SK-N-SH (cell line): ENCODE data around the gene PPP1R1A.

Source experiments
- CTCF ChIP-seq: fragments of 200-600 bp; sonication (generic); IDR thresholded peaks from 2 replicates; pipeline ENCODE4 v1.6.1; 2017; ENCODE audit warnings: antibody characterized with exemption, mild to moderate bottlenecking, moderate library complexity
- EP300 ChIP-seq, 2 experiments: IDR thresholded peaks; 2 replicates each; pipeline versions ENCODE4 v1.4.0 to v1.6.1; 2012; ENCODE audit warnings: borderline replicate concordance in 1 of 2, low read depth in 1 of 2, low read length in 1 of 2
- EZH2phosphoT487 ChIP-seq: fragments of 200-600 bp; sonication (generic); IDR thresholded peaks from 2 replicates; pipeline ENCODE4 v1.6.1; 2017; ENCODE audit warnings: low read depth, mixed run types, mild to moderate bottlenecking, antibody characterized with exemption, moderate library complexity, borderline replicate concordance
- FOSL2 ChIP-seq: IDR thresholded peaks from 2 replicates; pipeline ENCODE4 v1.4.0; 2012; ENCODE audit warnings: low read depth, mild to moderate bottlenecking, moderate library complexity, borderline replicate concordance
- JUND ChIP-seq: IDR thresholded peaks from 2 replicates; pipeline ENCODE4 v1.4.0; 2012
- MAX ChIP-seq: IDR thresholded peaks from 2 replicates; pipeline ENCODE4 v1.4.0; 2012; ENCODE audit warnings: low read depth
- POLR2AphosphoS5 ChIP-seq: IDR thresholded peaks from 2 replicates; pipeline ENCODE4 v1.6.1; 2012; ENCODE audit warnings: low read depth, low read length
- REST ChIP-seq: IDR thresholded peaks from 2 replicates; pipeline ENCODE4 v1.6.1; 2012; ENCODE audit warnings: mild to moderate bottlenecking, low read depth, low read length, moderate library complexity
- RFX5 ChIP-seq: IDR thresholded peaks from 2 replicates; pipeline ENCODE4 v1.6.1; 2012; ENCODE audit warnings: mild to moderate bottlenecking, improper control_type of control experiment, low read length
- TCF12 ChIP-seq: IDR thresholded peaks from 2 replicates; pipeline ENCODE4 v1.4.0; 2012
- TEAD4 ChIP-seq: IDR thresholded peaks from 2 replicates; pipeline ENCODE4 v1.4.0; 2012; ENCODE audit warnings: mild to moderate bottlenecking, borderline replicate concordance; ENCODE audit not compliant: insufficient read depth
- YY1 ChIP-seq: IDR thresholded peaks from 2 replicates; pipeline ENCODE4 v1.4.0; 2012; ENCODE audit warnings: low read depth, mild to moderate bottlenecking
- ZBTB33 ChIP-seq: IDR thresholded peaks from 2 replicates; pipeline ENCODE4 v1.4.0; 2012; ENCODE audit warnings: low read depth, borderline replicate concordance

- no peak for TF ChIP-seq CTCF
- TF ChIP-seq RFX5, result no peak
- no peak for TF ChIP-seq MAX
- no peak for TF ChIP-seq EZH2phosphoT487
- TF ChIP-seq POLR2AphosphoS5, result no peak
- TF ChIP-seq TCF12, result no peak
- no peak for TF ChIP-seq YY1
- no peak for TF ChIP-seq FOSL2
- TF ChIP-seq TEAD4, result no peak
- TF ChIP-seq ZBTB33, result no peak
- TF ChIP-seq JUND, result no peak
- no peak for TF ChIP-seq EP300 (IDR thresholded peaks at IDR 0.05; ENCODE audit: borderline replicate concordance in 1 of 2, low read depth in 1 of 2, low read length in 1 of 2)
- TF ChIP-seq REST, result no peak
Measured at GRCh38 chr12:54616933-54617680, 28.6 kb upstream of the PPP1R1A start.
